GM12891 (cell line): ENCODE measurements around the gene CHRNB1.

ENCODE experiments used
- POLR2A ChIP-seq: IDR thresholded peaks from 2 replicates; pipeline ENCODE4 v1.6.1; 2011; ENCODE audit warnings: low read depth, low read length, control low read depth
- SPI1 ChIP-seq: IDR thresholded peaks from 2 replicates; pipeline ENCODE4 v1.6.1; 2011; ENCODE audit warnings: low read depth, low read length, control low read depth

DNA sequence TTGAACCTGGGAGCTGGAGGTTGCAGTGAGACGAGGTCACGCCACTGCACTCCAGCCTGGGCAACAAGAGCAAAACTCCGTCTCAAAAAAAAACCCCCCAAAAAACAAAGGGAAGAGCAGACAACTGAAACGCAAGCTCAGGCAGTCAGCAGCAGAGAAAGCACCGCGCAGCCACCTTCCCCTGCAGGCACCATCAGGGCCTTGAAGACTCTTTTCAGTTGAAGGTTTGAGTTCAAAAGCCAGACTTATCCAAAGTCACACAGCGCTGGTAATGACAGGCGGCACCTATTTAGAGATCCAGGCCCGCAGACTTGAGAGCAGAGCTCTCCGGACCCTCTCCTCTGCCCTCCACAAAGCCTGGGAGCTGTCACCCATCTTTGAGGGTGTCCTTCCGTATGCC is 23.4 kb downstream of the CHRNB1 start:
- TF ChIP-seq SPI1 = no peak
- no peak for TF ChIP-seq POLR2A
